Glutamatergic neuron (in vitro differentiated cells): ENCODE measurements around the gene HTRA1. TPM values are rescaled to one million over a fixed set of nuclear protein-coding genes. Genes with fewer than 3 reads are reported as not detected.

Experiments used
- DNase-seq: peaks from one replicate; pipeline ENCODE4 v3.0.0; 2022
- H3K27ac Mint-ChIP-seq: one replicate; pipeline ENCODE4 v1.8.0; 2020; ENCODE audit warnings: mild to moderate bottlenecking, mixed read lengths, inconsistent platforms; ENCODE audit not compliant: unreplicated experiment
- H3K27me3 Mint-ChIP-seq: one replicate; pipeline ENCODE4 v1.8.0; 2020; ENCODE audit warnings: mild to moderate bottlenecking, moderate library complexity, mixed read lengths, inconsistent platforms; ENCODE audit not compliant: unreplicated experiment
- H3K36me3 Mint-ChIP-seq: one replicate; pipeline ENCODE4 v1.8.0; 2020; ENCODE audit warnings: mild to moderate bottlenecking, mixed read lengths, inconsistent platforms; ENCODE audit not compliant: unreplicated experiment
- H3K4me1 Mint-ChIP-seq: one replicate; pipeline ENCODE4 v1.8.0; 2020; ENCODE audit warnings: mild to moderate bottlenecking, low read depth, mixed read lengths, inconsistent platforms; ENCODE audit not compliant: unreplicated experiment
- H3K4me3 Mint-ChIP-seq: one replicate; pipeline ENCODE4 v1.8.0; 2020; ENCODE audit warnings: mild to moderate bottlenecking, mixed read lengths, inconsistent platforms; ENCODE audit not compliant: unreplicated experiment
- H3K9me3 Mint-ChIP-seq: one replicate; pipeline ENCODE4 v1.8.0; 2020; ENCODE audit warnings: mild to moderate bottlenecking, moderate library complexity, mixed read lengths, inconsistent platforms; ENCODE audit not compliant: unreplicated experiment
- total RNA-seq: library from RNA; stranded (reverse); fragmentation: NEBNext Ultra II Directional; extraction: Animal tissue kit (Norgen Biotek cat#: 25700); gene quantifications from one replicate; pipeline ENCODE4 v1.2.1, GENCODE V29; 2021; ENCODE audit not compliant: unreplicated experiment
- TF ChIP-seq, protein P1 (sequence below): fragments of 200-600 bp; sonication (generic); IDR thresholded peaks from one replicate; pipeline ENCODE4 v1.5.0; 2021; ENCODE audit not compliant: partially characterized antibody, unreplicated experiment

HTRA1 gene
- total RNA-seq, 1 donor from 2014 or later: 1.4 TPM

GRCh38 chr10:122454071-122454470, 7.3 kb upstream of the HTRA1 start:
- no peak overlapping the region for H3K4me3 Mint-ChIP-seq
- H3K36me3 Mint-ChIP-seq: no peaks in the 10 kb centered on the region
- no peak overlapping the region for H3K27ac Mint-ChIP-seq
- H3K4me1 Mint-ChIP-seq: peaks cover 8% of the 10 kb centered on the region
- DNase-seq: no peak
- peaks cover 3% of the 10 kb centered on the region for H3K9me3 Mint-ChIP-seq
- peaks cover 3% of the 10 kb centered on the region for H3K27me3 Mint-ChIP-seq
- TF ChIP-seq, protein P1, sequence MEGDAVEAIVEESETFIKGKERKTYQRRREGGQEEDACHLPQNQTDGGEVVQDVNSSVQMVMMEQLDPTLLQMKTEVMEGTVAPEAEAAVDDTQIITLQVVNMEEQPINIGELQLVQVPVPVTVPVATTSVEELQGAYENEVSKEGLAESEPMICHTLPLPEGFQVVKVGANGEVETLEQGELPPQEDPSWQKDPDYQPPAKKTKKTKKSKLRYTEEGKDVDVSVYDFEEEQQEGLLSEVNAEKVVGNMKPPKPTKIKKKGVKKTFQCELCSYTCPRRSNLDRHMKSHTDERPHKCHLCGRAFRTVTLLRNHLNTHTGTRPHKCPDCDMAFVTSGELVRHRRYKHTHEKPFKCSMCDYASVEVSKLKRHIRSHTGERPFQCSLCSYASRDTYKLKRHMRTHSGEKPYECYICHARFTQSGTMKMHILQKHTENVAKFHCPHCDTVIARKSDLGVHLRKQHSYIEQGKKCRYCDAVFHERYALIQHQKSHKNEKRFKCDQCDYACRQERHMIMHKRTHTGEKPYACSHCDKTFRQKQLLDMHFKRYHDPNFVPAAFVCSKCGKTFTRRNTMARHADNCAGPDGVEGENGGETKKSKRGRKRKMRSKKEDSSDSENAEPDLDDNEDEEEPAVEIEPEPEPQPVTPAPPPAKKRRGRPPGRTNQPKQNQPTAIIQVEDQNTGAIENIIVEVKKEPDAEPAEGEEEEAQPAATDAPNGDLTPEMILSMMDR: no peak

DNA sequence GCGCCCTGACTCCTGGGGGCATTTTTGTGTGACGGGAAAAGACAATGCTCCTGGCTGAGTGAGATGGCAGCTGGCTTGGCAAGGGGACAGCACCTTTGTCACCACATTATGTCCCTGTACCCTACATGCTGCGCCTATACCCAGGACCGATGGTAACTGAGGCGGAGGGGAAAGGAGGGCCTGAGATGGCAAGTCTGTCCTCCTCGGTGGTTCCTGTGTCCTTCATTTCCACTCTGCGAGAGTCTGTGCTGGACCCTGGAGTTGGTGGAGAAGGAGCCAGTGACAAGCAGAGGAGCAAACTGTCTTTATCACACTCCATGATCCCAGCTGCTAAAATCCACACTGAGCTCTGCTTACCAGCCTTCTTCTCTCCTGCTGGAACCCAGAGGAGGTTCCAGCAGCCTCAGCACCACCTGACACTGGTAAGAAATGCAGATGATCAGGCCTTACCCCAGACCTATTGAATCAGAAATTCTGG, 6.7 kb upstream of the HTRA1 start, which contains the start of gene ARMS2:
ARMS2 (plus strand) TSS at position 51 of the 478 bp plus-strand sequence; CDS start at position 126, 75 bp downstream.
- DNase-seq: no peak
- Mint-ChIP-seq H3K4me1 (peaks cover 8% of the 10 kb centered on the region), H3K4me3 (no peak within 1 kb of the TSS), H3K9me3 (peaks cover 3% of the 10 kb centered on the region), H3K27me3 (peaks cover 4% of the 10 kb centered on the region), H3K27ac (no peak within 1 kb of the TSS), H3K36me3 (no peaks in the 10 kb centered on the region)
- TF ChIP-seq, protein P1: no peak

DNA sequence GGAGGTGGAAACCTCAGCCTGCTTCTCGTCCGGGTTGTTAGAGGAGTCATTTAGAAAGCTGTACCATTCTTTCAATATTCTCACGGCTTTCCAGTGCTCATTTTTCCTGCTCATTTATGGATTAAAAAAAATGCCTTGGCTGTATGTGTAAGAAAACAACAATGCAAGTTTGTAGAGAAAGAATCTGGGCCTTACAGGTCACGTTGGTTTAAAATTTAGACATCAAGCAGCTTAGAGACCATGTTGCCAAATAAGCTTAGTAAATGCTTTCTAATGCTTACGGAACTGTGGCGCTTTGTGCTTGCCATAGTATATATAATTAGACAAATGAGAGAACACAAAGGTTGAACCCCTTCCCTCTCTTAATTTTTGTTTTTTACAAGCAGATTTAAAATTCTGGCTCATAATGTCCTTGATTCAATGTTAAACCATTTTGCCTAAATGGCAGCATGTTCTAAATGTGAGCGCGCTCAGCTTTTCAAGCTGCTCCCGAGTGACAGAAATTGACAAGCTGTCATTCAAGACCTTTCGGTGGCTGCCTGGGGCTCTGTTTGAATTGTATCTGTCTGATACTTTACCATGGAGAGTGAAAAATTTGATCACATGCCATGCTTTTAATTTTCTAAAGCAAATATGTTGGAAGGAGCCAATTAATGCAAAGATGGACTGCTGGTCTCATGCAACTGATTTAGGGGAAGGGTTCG, 5.8 kb upstream of the HTRA1 start:
- no peak overlapping the region for H3K27ac Mint-ChIP-seq
- DNase-seq: no peak
- H3K27me3 Mint-ChIP-seq: peaks cover 7% of the 10 kb centered on the region

GRCh38 chr10:122457934-122458333, 3.4 kb upstream of the HTRA1 start:
- H3K27ac Mint-ChIP-seq: no peak overlapping the region

More for the DNA sequence above, 5.8 kb upstream of the HTRA1 start:
- H3K9me3 Mint-ChIP-seq: peaks cover 3% of the 10 kb centered on the region
- peaks cover 6% of the 10 kb centered on the region for H3K4me1 Mint-ChIP-seq
- H3K4me3 Mint-ChIP-seq: no peak overlapping the region
- TF ChIP-seq, protein P1: no peak
- H3K36me3 Mint-ChIP-seq: no peaks in the 10 kb centered on the region

GRCh38 chr10:122458693-122459092, 2.7 kb upstream of the HTRA1 start:
- Mint-ChIP-seq H3K9me3 (peaks cover 10% of the 10 kb centered on the region), H3K27me3 (peaks cover 21% of the 10 kb centered on the region), H3K4me1 (peaks cover 11% of the 10 kb centered on the region), H3K36me3 (no peaks in the 10 kb centered on the region), H3K4me3 (no peak overlapping the region), H3K27ac (no peak overlapping the region)
- no peak for DNase-seq
- TF ChIP-seq, protein P1: no peak

More at GRCh38 chr10:122457934-122458333, 3.4 kb upstream of the HTRA1 start:
- peaks cover 8% of the 10 kb centered on the region for H3K9me3 Mint-ChIP-seq
- H3K4me3 Mint-ChIP-seq: no peak overlapping the region
- H3K4me1 Mint-ChIP-seq: peaks cover 11% of the 10 kb centered on the region
- no peaks in the 10 kb centered on the region for H3K36me3 Mint-ChIP-seq
- peaks cover 17% of the 10 kb centered on the region for H3K27me3 Mint-ChIP-seq
- TF ChIP-seq, protein P1: no peak
- no peak for DNase-seq
